Activated CD8-positive, alpha-beta memory T cell treated with anti-CD3 and anti-CD28 coated beads for 48 hours (primary cell): ENCODE data around the gene ASB9.
"Not testable (repeated sequence)": the region's sequence is repeated elsewhere in the genome, so short reads cannot be mapped to it uniquely, and the experiment has no call there.

Experiments
- DNase-seq, 3 experiments: peaks; one replicate each; pipeline ENCODE4 v3.0.0-alpha.2; 2020; ENCODE audit warnings: low read depth in 2 of 3, low spot score in 2 of 3

The ASB9 gene, protein sequence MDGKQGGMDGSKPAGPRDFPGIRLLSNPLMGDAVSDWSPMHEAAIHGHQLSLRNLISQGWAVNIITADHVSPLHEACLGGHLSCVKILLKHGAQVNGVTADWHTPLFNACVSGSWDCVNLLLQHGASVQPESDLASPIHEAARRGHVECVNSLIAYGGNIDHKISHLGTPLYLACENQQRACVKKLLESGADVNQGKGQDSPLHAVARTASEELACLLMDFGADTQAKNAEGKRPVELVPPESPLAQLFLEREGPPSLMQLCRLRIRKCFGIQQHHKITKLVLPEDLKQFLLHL

DNA sequence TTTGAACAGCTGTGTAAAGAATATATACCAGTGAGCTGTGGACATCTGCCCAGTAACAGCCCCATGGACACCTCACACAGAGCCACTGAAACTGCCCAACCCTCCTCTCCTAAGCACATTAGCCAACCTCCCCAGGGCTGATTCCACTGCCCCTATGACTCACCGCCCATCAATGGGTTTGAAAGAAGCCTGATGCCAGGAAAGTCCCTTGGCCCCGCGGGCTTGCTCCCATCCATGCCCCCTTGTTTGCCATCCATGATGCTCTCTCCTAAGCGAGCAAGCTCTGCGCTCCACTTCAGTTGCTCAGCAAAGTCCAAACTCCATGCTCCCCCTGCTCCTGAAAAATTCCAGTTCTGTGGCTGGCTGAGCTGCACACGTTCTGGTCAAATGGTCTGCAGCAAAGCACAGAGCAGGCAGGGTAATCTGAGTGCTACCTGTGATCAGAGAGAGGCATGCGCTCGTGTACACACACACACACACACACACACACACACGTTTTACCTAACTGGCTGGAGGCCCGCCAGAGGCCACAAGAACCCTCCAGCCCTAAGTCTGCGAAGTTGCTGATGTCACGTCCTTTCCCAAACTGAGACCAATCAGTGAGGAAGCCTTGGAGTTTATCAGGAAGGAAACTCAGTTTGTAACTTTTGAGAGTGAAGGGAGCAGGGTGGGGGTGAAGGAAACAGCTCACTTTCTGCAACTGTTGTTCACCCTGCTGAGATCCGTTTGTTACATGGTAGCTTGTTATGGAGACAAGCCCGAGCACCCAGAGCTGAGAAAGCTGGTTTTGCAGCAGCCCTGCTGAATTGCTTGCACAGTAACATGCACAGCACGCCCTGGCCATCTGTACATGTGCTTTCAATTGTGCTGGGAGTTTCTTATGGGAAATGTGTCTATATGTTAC, at the start of gene ASB9:
Gene ASB9, minus strand, starts transcription at position 466 of the 904 bp plus-strand sequence. Its CDS starts 209 bp downstream, at position 257.
- no peak for DNase-seq

DNA sequence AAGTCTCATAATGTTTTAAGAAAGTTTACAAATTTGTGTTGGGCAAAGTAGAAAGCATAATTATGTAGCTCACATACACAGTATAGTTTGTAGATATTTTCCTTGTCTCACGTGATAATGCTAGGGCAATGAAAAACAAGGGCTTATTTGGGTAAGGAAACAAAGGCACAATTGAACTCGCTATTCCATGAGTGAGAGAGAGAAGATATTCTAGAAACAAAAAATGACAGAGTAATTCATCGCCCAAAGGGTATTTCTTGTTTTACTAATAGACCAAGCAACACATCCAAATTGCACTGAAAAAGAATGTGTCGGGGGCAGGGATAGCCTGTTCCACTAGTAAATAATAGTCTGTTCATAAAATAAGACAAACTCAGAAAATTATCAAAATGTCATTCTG, 49.2 kb upstream of the ASB9 start:
- no peak for DNase-seq

DNA sequence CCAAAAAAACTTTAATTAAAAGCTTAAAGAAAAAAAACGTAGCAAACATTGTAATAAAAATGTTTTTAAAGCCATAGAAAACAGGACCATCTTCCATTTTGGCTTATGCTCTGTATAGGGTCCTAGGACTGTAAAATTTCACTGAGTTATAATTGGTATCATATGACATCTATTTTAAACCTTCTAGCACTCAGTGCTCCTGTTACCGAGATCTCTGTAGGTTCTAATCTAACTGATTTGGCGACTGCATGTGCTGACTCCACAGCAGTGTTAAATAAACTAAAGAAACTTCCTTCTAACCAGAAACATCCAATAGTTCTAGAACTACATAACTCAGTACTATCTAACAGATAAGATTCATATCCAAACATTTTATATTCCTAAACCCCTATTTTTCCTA, 45.6 kb upstream of the ASB9 start, which contains the start of gene ASB11:
Gene ASB11, minus strand, starts transcription at position 132 of the 400 bp plus-strand sequence. Its CDS starts 35 bp downstream, at position 97.
- no peak for DNase-seq

DNA sequence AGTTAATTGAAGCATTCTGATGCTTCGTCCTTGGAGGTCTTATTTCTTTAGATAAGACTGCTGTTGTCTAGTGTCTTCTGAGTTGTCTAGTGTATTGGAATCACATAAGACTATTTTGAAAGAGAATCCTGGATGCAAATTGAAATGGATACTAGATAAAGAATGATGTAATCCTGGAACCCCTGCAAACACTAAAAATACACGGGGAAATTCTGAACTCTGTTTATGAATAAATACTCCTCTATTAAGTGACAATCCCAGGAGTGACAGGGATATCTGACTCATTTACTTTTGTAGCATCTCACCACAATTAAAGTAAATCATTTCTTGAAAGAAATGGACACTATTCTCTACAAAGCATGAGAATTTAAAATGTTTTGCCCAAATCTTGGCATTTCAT, 44.6 kb upstream of the ASB9 start:
- no peak for DNase-seq

DNA sequence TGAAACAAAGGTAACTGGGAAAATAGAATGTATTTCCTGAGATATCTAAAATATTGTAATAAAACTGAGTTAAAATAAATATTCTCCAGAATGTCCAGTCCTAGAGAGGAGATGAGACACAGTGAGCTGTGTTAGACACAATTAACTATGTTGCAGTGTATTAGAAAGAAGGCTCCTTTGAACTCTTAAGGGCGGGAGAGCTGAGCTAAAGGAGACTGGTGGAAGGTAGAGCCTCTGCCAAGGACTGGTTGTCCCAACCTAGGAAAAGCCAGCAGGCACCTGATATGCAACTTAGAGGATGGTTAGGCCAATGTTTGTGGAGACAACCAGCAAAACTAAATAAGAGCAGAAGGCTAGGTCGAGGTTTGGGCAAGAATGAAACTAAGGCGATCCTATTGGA, 41.2 kb upstream of the ASB9 start:
- no peak for DNase-seq

DNA sequence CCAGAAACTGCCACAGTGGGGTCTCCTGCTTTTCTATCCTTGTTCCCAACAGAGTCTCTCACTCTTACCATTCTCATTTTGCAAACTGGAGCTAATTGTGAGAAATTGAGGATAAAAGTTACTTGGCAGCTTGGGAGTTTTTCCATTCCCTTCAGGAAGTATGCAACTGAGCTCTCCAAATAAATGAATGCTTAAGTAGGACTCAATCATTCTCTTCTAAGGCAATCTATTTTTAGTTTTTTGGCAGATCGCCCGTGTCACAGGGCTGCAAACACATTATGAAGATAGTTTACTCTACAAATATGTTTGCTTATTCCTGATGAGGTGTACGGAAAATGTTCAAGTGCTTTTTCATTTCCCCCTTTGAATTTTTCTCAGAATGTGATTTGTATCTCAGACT, 40.2 kb upstream of the ASB9 start:
- DNase-seq = no peak

DNA sequence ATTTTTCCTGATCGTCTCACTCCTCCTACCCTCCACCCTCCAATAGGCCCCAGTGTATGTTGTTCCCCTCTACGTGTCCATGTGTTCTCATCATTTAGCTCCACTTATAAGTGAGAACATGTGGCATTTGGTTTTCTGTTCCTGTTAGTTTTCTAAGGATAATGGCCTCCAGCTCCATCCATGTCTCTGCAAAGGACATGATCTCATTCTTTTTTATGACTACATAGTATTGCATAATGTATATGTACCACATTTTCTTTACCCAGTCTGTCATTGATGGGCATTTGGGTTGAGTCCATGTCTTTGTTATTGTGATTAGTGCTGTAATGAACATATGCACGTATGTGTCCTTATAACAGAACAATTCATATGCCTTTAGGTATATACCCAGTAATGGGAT, 36.0 kb upstream of the ASB9 start:
- not testable (repeated sequence) for DNase-seq

DNA sequence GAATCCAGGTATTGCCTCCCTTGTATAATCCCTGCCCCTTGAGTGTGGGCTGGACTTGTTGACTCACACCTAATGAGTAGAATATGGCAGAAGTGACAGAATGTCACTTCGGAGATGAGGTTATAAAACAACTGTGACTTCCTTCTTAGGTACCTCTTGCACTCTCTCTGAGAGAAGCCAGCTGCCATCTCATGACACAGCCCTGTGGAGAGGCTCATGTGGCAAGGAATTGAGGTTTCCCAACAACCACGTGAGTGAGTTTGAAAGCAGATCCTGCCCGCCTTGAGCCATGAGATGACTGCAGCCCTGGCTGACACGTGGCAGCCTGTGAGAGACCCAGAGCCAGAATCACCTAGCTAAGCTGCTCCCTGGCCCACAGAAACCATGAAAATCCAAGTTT, 32.0 kb upstream of the ASB9 start:
- DNase-seq = no peak

DNA sequence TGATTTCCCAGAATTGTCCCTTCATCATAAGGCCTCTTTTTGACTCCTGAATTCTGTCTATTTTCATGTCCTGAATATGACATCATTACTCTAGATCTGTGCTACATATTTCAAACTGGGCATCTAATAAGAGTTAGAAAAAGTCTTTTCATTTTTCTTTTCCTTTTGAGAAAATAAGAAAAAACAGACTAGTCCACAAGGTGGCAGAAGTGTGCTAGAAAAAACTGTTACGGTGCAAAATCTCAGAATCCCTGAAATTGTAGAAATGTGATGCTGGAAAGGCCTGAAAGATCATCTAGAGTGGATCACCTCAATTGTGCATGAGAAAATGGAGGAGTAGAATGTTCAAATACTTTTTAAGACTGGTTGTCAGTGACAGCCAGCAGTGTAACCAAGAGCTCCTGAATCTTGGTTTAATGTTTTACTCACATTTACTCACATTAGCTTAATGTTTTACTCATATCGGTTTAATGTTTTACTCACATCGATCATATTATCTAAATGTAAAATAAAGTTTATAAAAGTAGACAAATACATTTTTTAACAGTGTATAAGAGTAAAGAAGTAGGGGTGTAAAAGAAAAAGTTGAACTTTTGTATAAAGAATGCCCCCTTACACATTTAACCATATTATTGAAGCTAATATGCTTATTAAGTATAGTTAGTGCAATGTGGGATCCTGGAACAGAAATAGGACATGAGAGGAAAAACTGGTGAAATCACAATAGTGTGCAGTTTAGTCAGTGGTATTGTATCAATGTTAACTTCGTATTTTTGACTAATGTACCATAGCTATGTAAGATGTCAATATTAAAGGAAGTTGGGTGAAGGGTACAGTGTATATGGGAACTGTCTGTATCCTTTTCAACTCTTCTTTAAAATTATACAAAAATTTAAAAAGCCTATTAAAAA, 30.3 kb upstream of the ASB9 start:
- no peak for DNase-seq

DNA sequence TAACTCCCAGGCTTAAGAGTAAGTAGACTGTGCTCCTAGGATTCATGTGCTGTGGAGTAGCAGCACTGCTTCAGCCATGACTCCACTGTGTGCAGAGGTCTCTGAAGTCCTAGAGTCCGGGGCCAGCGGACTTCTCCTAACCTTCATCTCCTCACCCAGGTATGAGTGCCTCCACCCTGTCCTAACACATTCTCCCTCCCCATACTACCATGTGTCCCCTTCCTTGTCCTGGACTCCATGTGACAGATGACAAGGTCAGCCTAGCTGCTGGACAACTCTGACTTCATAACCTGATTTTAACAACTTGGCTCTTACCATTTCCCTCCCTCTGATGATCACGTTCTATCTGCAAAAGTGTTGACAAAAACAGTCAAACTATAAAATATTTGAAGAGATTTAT, 28.9 kb upstream of the ASB9 start:
- no peak for DNase-seq

DNA sequence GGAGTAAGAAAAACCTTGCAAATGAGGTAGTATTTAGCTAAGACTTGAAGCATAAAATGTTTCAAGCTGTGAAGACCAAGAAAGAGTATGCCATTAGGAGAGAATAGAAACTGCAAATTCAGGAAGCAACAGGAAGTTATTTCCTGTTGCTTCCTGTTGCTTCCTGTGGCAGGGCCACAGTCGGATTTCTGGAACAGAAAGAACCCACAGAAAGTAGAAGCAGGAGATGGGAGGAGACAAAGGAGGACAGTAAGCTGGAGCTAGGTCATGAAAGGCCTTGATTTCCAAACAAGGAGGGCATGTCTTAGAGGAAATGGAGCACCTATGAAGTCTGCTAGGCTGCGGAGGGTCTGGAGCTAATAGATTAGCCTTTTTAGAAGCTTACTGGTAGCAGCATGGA, 28.3 kb upstream of the ASB9 start:
- DNase-seq = no peak

DNA sequence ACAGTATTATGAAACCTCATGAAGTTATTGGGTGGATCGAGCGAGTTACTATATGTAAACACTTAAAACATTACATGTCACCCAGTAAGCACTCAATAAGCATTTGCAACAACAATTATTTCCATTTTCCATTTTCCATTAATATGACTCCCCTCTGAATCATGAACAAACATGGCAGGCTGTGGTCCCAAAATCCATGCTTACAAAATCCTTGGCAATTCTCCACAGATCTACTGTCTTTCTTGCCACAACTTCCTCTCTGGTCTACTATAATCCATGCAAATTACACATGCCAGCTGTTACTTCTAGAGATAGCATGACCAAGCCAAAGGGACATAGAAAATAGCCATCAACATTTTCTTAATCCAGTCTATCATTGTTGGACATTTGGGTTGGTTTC, 23.6 kb upstream of the ASB9 start:
- no peak for DNase-seq

DNA sequence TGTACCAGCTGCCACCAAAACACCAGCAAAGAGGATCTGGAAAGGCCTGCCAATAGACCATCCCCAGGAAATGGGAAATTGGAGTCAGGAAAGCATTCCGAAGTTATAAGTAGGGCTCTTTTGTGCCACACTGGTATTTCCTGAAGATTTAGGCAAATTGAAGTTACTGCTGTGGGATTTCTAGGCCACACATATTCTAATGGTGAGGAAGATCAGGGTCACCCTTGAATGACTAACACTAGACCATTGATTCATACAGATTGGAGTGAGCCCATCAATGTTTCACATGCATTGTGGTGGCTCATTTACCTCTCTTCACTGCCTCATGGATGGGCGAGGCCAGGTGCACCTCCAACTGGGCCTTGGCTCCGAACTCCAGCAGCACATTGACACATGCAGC, 23.0 kb upstream of the ASB9 start:
- no peak for DNase-seq

DNA sequence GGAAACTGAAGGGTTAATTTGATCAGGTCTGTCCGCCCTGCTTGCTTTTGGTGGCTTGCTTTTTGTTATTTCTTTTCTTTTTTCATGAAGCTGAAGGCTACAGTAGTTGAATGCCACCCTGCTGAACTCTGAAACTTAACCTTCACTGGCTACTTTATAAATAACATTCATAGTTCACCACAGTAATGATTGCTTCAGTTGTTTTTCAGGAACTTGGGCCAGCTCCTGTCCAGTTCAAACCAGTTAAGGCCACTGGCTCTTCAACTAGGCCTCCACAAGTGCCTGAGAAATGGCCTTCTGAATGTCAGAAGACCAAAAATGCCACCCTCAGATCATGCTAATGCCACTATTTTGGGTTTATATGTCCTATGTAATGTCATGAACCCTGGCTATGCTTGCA, 7.7 kb upstream of the ASB9 start:
- no peak for DNase-seq

DNA sequence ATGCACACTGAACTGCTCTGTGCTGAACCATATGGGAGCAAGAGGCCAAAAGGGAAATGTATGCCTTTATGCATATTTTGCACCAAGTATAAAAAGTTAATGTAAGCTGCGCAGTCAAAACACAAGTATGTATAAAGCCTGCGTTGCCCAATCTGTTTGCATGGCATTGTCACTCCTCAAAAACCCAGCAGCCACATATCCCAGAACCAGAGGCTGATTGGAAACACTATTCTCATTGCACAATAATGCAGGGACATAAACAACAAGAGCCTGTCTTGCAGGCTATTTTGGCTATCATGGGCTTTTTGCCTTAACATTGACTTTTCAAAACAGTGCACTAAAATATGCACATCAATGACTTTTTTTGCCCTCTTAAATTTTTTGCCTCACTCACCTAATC, 5.1 kb upstream of the ASB9 start:
- no peak for DNase-seq

DNA sequence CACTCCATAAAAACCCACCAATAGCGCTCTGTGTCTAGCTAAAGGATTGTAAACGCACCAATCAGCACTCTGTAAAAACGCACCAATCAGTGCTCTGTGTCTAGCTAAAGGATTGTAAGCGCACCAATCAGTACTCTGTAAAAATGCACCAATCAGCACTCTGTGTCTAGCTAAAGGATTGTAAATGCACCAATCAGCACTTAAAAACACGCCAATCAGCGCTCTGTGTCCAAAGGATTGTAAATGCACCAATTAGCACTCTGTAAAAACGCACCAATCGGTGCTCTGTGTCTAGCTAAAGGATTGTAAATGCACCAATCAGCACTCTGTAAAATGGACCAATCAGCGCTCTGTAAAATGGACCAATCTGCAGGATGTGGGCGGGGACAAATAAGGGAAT, 3.4 kb upstream of the ASB9 start:
- not testable (repeated sequence) for DNase-seq

DNA sequence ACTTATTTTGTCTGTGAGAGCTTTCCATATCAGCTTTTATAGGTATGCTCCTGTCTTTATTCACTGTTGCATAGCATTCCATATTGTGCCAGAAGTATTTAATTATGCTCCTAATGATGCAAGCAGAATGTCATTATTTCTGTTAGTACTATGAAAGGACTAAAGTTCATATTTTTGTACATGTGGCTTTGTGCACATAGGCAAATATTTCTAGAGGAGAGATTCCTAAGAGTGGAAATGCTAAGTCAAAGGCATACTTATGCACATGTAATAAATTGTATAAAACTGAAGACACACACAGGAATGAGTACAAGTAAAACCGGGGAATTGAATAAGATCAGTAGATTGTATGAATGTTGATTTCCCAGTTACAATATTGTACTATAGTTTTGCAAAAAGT, 1.9 kb upstream of the ASB9 start:
- DNase-seq = no peak

DNA sequence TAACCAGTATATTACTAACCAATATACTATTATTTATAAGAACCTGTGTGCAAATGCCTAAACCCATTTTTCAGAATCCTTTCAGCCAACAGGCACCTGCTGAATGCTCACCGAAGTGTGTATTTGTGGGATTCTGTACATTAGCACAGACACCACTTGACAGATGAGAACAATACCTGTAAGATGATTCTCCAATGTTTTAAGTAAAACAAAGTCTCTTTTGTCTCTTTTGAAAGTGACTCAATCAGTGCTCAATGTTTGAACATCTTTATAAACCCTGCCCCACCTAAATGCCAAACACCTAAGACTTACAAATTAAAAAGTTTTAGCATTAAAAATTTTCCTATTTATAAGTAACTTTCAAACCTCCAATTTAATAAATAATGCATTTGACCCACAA, 763 bp downstream of the ASB9 start:
- DNase-seq = no peak

DNA sequence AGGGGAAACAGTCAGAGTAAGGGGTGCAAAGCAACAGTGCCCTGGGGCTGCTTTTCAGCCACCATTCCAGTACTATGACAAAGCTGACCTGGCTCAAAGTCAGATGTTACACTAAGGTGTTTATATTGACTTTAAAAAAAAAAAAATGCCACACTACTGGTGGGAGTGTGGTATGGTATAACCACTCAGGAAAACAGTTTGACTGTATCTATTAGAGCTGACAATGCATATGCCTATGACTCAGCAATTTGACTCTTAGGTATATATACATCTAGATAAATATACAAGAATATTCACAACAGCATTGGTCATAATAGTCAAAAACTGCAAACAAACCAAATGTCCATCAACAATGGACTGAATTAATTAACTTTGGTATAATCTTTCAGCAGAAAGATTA, 15.0 kb downstream of the ASB9 start:
- no peak for DNase-seq

DNA sequence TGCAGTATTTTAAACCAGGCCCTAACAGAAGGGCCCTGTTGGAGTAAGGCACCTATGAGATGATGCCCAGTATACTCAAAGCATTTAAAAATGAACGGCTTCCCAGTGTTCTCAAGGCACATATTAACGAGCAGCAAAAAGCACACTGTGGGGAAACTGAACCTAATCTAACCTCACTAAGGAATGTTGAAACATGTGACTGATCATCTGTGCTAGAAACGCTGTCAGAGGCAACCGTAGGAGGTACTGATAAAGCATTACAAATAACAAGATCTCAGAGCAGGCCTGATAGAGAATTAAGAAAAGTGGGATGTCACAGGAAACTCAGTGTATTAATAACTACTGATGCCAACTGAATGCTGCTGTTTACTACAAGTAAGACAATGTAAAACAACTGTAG, 24.0 kb downstream of the ASB9 start:
- no peak for DNase-seq

DNA sequence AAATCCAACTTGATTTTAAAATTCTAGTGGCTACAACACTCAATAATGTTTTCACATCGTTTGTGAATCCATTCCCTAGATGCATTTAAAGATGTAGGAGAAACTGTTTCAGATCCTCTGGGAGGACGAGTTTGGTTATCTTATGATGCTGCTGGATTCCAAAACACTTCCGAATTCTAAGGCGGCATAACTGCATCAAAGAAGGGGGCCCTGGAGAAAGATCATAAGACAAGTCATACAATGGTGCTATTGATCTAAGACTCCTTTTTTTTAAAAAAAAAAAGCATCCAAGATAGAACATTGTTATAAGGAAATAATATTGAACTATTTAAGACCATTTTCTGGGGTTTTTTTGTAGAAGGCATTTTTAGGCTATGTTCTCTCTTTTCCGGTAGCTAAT, 25.5 kb downstream of the ASB9 start:
- no peak for DNase-seq
